ENCODE data around the gene ARHGAP44. TPM values are rescaled to one million over a fixed set of nuclear protein-coding genes. Genes with fewer than 3 reads are reported as not detected.

The ARHGAP44 gene
- total and polyA plus RNA-seq, 7 experiments from 2014 or later: 0.09 TPM; not detected in 5

DNA sequence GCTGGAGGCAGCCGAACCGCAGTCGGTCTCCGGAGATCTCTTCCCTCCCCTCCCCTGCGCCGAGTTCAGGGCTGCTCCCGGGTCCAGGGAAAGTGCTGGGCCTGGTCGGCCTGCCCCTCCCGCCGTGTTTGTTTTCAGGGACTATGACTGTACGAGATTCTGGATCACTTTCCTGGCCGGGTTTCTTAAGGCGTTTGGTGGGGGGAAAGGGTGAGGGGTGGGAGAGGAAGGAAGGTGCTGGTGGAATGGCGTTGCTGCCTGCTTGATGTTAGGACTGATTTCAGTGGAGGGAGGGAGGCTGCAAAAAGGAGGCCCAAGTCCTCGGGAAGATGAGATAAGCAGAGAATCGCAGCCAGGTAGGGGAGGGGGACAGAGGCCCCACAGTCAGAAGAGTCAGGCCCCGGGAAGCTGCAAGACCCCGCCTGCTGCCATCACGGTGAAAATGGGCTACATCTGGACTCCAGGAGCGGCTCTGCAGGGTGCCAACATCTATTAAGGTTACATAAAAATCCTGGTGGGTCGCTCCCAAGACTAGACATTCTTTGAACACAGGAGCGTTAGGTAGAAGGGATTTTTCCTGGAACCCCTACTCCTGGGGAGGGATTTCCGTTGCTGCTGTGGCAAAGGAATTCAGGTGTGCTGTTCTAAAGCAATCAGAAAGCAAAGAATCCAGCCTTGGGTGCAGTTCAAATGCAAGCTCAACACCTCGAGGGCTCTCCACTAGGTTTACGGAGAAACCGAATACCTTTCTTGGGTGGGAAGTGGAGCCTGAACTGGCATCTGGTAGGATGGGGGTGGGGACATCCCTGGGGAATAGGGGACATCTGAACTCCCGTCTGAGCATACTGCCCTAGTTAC lies 1.2 kb downstream of the ARHGAP44 start:
- peaks cover 0 to 14% (median 0%) of the 10 kb centered on the region in 11 donors for H3K9me3 Mint-ChIP-seq
- Histone ChIP-seq H3K27ac (ENCODE audit: low read depth, low read length) (no peak overlapping the region), H3K4me1 (ENCODE audit: control insufficient read depth in 2 of 2, insufficient read depth in 2 of 2, low read length in 2 of 2) (no peaks in the 10 kb centered on the region), H3K4me3 (ENCODE audit: low read length) (no peak overlapping the region), H3K36me3 (ENCODE audit: control insufficient read depth in 2 of 3, insufficient read depth in 3 of 3, low read length in 3 of 3) (no peaks in the 10 kb centered on the region), H3K9me3 (ENCODE audit: control insufficient read depth in 2 of 3, low read length in 3 of 3) (no peaks in the 10 kb centered on the region), H3K27me3 (ENCODE audit: control insufficient read depth in 2 of 2, insufficient read depth in 2 of 2, low read length in 2 of 2) (no peaks in the 10 kb centered on the region)
- peaks cover 28 to 71% (median 52%) of the 10 kb centered on the region in 5 donors for H3K27me3 Mint-ChIP-seq
- ChIA-PET POLR2A (no interaction called here), CTCF (no interaction called here)
- intact Hi-C loops (cut with micrococcal nuclease): no loop called here
- peak overlapping the region; percentile 4 to 85 (median 62) for H3K4me3 Mint-ChIP-seq
- no peak for ATAC-seq
- H3K4me1 Mint-ChIP-seq: peaks cover 5 to 11% (median 7%) of the 10 kb centered on the region in 7 donors
- peak overlapping the region in 1 of 9 donors; percentile 78 for H3K27ac Mint-ChIP-seq
- DNase-seq: no peak
- peaks cover 0 to 3% (median 0%) of the 10 kb centered on the region in 5 donors for H3K36me3 Mint-ChIP-seq

DNA sequence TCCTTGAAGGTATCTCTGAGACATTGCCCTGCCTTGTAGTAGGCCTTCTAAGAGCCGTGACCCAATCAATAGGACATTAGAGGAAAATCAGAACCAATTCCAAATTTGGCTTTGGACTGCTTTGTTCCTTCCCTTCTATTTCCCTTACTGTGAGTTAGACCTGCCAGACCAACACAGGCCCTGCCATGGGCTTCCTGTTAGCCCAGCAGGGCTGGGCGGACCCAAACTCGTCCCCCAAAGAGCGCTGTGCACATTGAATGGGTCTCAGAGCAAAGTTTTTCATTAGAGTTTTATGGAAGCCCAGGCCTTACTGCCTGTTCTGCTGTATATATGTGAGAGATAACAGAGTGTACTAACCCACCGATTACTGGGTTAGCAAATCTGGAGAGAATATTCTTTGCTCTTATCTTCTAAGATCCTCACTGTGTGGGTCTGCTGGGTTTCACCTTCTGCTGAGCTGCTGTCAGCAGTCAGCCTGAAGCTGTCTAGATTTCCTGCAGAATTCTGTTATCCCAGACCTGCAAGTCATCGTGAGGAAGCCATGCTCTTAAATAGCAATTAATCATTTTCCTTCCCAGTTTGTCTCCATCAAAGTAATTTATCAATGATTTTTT lies 5.7 kb downstream of the ARHGAP44 start:
- Mint-ChIP-seq H3K36me3 (peaks cover 0 to 2% (median 0%) of the 10 kb centered on the region in 5 donors), H3K4me3 (no peak overlapping the region), H3K4me1 (peaks cover 3 to 10% (median 6%) of the 10 kb centered on the region in 7 donors), H3K27ac (no peak overlapping the region), H3K9me3 (peaks cover 0 to 17% (median 7%) of the 10 kb centered on the region in 11 donors), H3K27me3 (peaks cover 19 to 44% (median 33%) of the 10 kb centered on the region in 5 donors)
- H3K27ac ChIP-seq (ENCODE audit: low read depth, low read length): no peak overlapping the region
- H3K27me3 ChIP-seq (ENCODE audit: control insufficient read depth in 2 of 2, insufficient read depth in 2 of 2, low read length in 2 of 2): no peaks in the 10 kb centered on the region
- no peak for DNase-seq
- no peak for ATAC-seq
- no peaks in the 10 kb centered on the region for H3K4me1 ChIP-seq (ENCODE audit: control insufficient read depth in 2 of 2, insufficient read depth in 2 of 2, low read length in 2 of 2)
- intact Hi-C loops (cut with micrococcal nuclease): no loop called here
- ChIA-PET CTCF (no interaction called here), POLR2A (no interaction called here)
- no peak overlapping the region for H3K4me3 ChIP-seq (ENCODE audit: low read length)
- H3K36me3 ChIP-seq (ENCODE audit: control insufficient read depth in 2 of 3, insufficient read depth in 3 of 3, low read length in 3 of 3): no peaks in the 10 kb centered on the region
- no peaks in the 10 kb centered on the region for H3K9me3 ChIP-seq (ENCODE audit: control insufficient read depth in 2 of 3, low read length in 3 of 3)

DNA sequence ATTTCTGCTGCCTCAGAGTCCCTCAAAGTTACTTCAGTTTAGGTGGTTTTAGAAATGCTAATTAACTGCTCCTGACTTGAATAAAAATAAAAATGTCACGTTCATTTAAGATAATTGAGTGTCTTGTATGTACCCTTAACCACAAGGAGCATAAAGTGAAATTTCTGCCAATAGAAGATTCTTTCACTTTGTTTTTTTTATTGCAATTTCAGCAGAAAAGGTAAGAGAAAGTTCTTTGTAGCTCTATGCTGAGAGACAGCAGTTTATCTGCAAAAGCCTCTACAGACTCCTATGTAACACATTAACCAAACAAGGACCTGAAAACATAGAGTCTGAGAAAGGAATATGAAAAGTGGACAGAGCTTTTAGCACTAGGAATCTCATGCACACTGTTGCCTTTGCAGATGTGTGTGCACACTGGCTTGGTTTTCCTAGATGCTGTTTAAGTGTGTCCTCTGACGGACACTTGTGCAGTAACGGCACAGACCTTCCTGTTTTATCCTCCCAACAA lies 11.6 kb downstream of the ARHGAP44 start:
- no peak overlapping the region for H3K4me3 Mint-ChIP-seq
- intact Hi-C loops (cut with micrococcal nuclease): no loop called here
- DNase-seq: no peak
- Histone ChIP-seq H3K27ac (ENCODE audit: low read depth, low read length) (no peak overlapping the region), H3K36me3 (ENCODE audit: control insufficient read depth in 2 of 3, insufficient read depth in 3 of 3, low read length in 3 of 3) (no peaks in the 10 kb centered on the region), H3K27me3 (ENCODE audit: control insufficient read depth in 2 of 2, insufficient read depth in 2 of 2, low read length in 2 of 2) (no peaks in the 10 kb centered on the region), H3K9me3 (ENCODE audit: control insufficient read depth in 2 of 3, low read length in 3 of 3) (no peaks in the 10 kb centered on the region), H3K4me3 (ENCODE audit: low read length) (no peak overlapping the region), H3K4me1 (ENCODE audit: control insufficient read depth in 2 of 2, insufficient read depth in 2 of 2, low read length in 2 of 2) (no peaks in the 10 kb centered on the region)
- ChIA-PET POLR2A (no interaction called here), CTCF (no interaction called here)
- no peaks in the 10 kb centered on the region for H3K4me1 Mint-ChIP-seq
- H3K27me3 Mint-ChIP-seq: peaks cover 0 to 4% (median 0%) of the 10 kb centered on the region in 5 donors
- H3K27ac Mint-ChIP-seq: no peak overlapping the region
- ATAC-seq: no peak
- peaks cover 4 to 32% (median 12%) of the 10 kb centered on the region in 11 donors for H3K9me3 Mint-ChIP-seq
- no peaks in the 10 kb centered on the region for H3K36me3 Mint-ChIP-seq

DNA sequence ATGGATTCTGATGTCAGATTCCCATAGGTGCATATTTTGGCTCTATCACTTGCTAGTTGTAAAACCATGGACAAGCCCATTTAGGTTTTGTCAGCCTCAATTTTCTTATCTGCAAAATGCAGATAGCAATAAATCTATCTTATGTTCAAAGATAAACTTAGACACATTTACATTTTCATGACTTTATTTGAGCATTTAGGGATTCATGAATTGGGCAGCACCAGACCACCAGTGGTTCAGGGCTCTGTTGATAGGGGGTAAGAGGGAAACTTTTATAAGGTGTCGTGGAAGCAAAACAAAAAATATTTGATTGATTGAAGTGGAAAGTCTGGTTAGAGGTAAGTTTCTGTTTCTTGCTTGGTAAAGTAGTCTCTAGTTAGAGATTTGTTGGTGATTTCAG lies 17.3 kb downstream of the ARHGAP44 start:
- Mint-ChIP-seq H3K36me3 (peaks cover 0 to 5% (median 0%) of the 10 kb centered on the region in 5 donors), H3K4me3 (no peak overlapping the region), H3K9me3 (peaks cover 11 to 58% (median 23%) of the 10 kb centered on the region in 11 donors), H3K27ac (no peak overlapping the region), H3K27me3 (peaks cover 0 to 4% (median 0%) of the 10 kb centered on the region in 5 donors), H3K4me1 (no peaks in the 10 kb centered on the region)
- H3K9me3 ChIP-seq (ENCODE audit: control insufficient read depth in 2 of 3, low read length in 3 of 3): peaks cover 0 to 4% (median 0%) of the 10 kb centered on the region in 3 experiments
- no peaks in the 10 kb centered on the region for H3K4me1 ChIP-seq (ENCODE audit: control insufficient read depth in 2 of 2, insufficient read depth in 2 of 2, low read length in 2 of 2)
- no peak for ATAC-seq
- ChIA-PET CTCF (no interaction called here), POLR2A (no interaction called here)
- no peak for DNase-seq
- no peak overlapping the region for H3K4me3 ChIP-seq (ENCODE audit: low read length)
- no peaks in the 10 kb centered on the region for H3K36me3 ChIP-seq (ENCODE audit: control insufficient read depth in 2 of 3, insufficient read depth in 3 of 3, low read length in 3 of 3)
- H3K27me3 ChIP-seq (ENCODE audit: control insufficient read depth in 2 of 2, insufficient read depth in 2 of 2, low read length in 2 of 2): no peaks in the 10 kb centered on the region
- no peak overlapping the region for H3K27ac ChIP-seq (ENCODE audit: low read depth, low read length)
- intact Hi-C loops (cut with micrococcal nuclease): no loop called here

DNA sequence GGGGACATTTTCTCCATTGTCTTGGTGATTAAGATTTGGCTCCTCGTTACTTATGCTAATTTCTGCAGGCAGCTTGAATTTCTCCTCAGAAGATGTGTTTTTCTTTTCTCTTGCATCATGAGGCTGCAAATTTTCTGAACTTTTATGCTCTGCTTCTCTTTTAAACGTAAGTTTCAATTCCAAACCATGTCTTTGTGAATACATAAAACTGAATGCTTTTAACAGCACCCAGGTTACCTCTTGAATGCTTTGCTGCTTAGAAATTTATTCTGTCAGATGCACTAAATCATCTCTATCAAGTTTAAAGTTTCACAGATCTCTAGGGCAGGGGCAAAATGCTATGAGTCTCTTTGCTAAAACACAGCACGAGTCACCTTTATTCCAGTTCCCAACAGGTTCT lies 19.4 kb downstream of the ARHGAP44 start:
- ChIA-PET CTCF (no interaction called here), POLR2A (no interaction called here)
- Mint-ChIP-seq H3K4me1 (no peaks in the 10 kb centered on the region), H3K4me3 (no peak overlapping the region), H3K27ac (no peak overlapping the region), H3K9me3 (peaks cover 11 to 54% (median 26%) of the 10 kb centered on the region in 11 donors), H3K36me3 (peaks cover 0 to 5% (median 0%) of the 10 kb centered on the region in 5 donors), H3K27me3 (peaks cover 0 to 4% (median 0%) of the 10 kb centered on the region in 5 donors)
- Histone ChIP-seq H3K36me3 (ENCODE audit: control insufficient read depth in 2 of 3, insufficient read depth in 3 of 3, low read length in 3 of 3) (no peaks in the 10 kb centered on the region), H3K4me1 (ENCODE audit: control insufficient read depth in 2 of 2, insufficient read depth in 2 of 2, low read length in 2 of 2) (no peaks in the 10 kb centered on the region), H3K27ac (ENCODE audit: low read depth, low read length) (no peak overlapping the region), H3K9me3 (ENCODE audit: control insufficient read depth in 2 of 3, low read length in 3 of 3) (peaks cover 0 to 4% (median 0%) of the 10 kb centered on the region in 3 experiments), H3K4me3 (ENCODE audit: low read length) (no peak overlapping the region), H3K27me3 (ENCODE audit: control insufficient read depth in 2 of 2, insufficient read depth in 2 of 2, low read length in 2 of 2) (no peaks in the 10 kb centered on the region)
- intact Hi-C loops (cut with micrococcal nuclease): no loop called here
- ATAC-seq (no peak), DNase-seq (no peak)

DNA sequence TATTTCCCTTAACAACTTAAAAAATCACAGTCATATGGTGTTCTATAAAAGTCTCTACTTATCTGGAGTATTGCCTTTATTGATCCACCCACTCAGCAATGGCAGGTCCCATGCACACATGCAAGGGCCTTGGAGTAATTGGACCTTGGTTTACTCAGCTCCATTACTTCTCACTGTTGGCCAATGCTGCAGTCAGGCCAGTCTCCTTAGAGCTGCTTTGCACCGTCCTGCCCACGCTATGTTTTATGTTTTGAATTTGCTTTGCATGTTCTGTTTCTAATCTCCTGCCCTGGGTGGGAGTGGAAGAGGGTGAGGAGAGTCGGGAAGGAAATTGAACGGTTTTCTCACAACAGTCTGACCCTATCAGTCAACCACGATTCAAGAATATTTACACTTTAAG lies 23.6 kb downstream of the ARHGAP44 start:
- CTCF ChIA-PET: no interaction called here
- Histone ChIP-seq H3K4me3 (ENCODE audit: low read length) (no peak overlapping the region), H3K4me1 (ENCODE audit: control insufficient read depth in 2 of 2, insufficient read depth in 2 of 2, low read length in 2 of 2) (no peaks in the 10 kb centered on the region), H3K36me3 (ENCODE audit: control insufficient read depth in 2 of 3, insufficient read depth in 3 of 3, low read length in 3 of 3) (no peaks in the 10 kb centered on the region), H3K27me3 (ENCODE audit: control insufficient read depth in 2 of 2, insufficient read depth in 2 of 2, low read length in 2 of 2) (no peaks in the 10 kb centered on the region), H3K27ac (ENCODE audit: low read depth, low read length) (no peak overlapping the region), H3K9me3 (ENCODE audit: control insufficient read depth in 2 of 3, low read length in 3 of 3) (peaks cover 0 to 4% (median 0%) of the 10 kb centered on the region in 3 experiments)
- intact Hi-C loops (cut with micrococcal nuclease): no loop called here
- no peak overlapping the region for H3K4me3 Mint-ChIP-seq
- POLR2A ChIA-PET: no interaction called here
- H3K36me3 Mint-ChIP-seq: peaks cover 0 to 5% (median 0%) of the 10 kb centered on the region in 5 donors
- H3K27me3 Mint-ChIP-seq: peaks cover 0 to 3% (median 0%) of the 10 kb centered on the region in 5 donors
- no peak overlapping the region for H3K27ac Mint-ChIP-seq
- no peaks in the 10 kb centered on the region for H3K4me1 Mint-ChIP-seq
- DNase-seq: no peak
- ATAC-seq: no peak
- peaks cover 4 to 52% (median 18%) of the 10 kb centered on the region in 11 donors for H3K9me3 Mint-ChIP-seq
